PC-9 (cell line): ENCODE results near the gene ABI3BP. TPM values are rescaled to one million over a fixed set of nuclear protein-coding genes. Genes with fewer than 3 reads are reported as not detected.

Experiments
- BruUV-seq: library from RNA; stranded (reverse); fragments of 400-500 nt; replicated peaks from 2 replicates; lab custom pipeline; 2021; lab: Mats Ljungman, UMichigan
- CTCF ChIA-PET: fragments of 300-600 bp; sonication (Branson Sonifier 250); formaldehyde crosslinking; loops from one replicate; lab custom pipeline; 2022; ENCODE audit warnings: antibody characterized with exemption; lab: Charles Lee
- POLR2A ChIA-PET: fragments of 300-600 bp; sonication (Branson Sonifier 250); formaldehyde crosslinking; loops from one replicate; lab custom pipeline; 2022; ENCODE audit warnings: antibody characterized with exemption; ENCODE audit not compliant: unreplicated experiment; lab: Charles Lee
- DNase-seq, 2 experiments: peaks; one replicate each; pipeline versions ENCODE4 v3.0.0 to v3.0.0-alpha.2; 2015 to 2022; ENCODE audit warnings: mixed read lengths in 1 of 2
- H2AFZ ChIP-seq: fragments of 200-600 bp; sonication (generic); 2 replicates; pipeline ENCODE4 v1.8.1; 2017; ENCODE audit warnings: antibody characterized with exemption
- H3F3A ChIP-seq: fragments of 200-600 bp; sonication (generic); 2 replicates; pipeline ENCODE4 v1.8.1; 2017; ENCODE audit warnings: antibody characterized with exemption, mild to moderate bottlenecking, low read depth; ENCODE audit not compliant: insufficient read depth
- H3K27ac ChIP-seq: fragments of 200-600 bp; sonication (generic); 2 replicates; pipeline ENCODE4 v1.6.1; 2016; ENCODE audit warnings: mixed run types
- H3K27me3 ChIP-seq: fragments of 200-600 bp; sonication (generic); 2 replicates; pipeline ENCODE4 v1.6.1; 2016; ENCODE audit warnings: low read depth, mixed run types; ENCODE audit not compliant: insufficient read depth
- H3K36me3 ChIP-seq: fragments of 200-600 bp; sonication (generic); 2 replicates; pipeline ENCODE4 v1.6.1; 2016; ENCODE audit warnings: low read depth, mixed run types
- H3K4me1 ChIP-seq: fragments of 200-600 bp; sonication (generic); replicated peaks from 2 replicates; pipeline ENCODE4 v1.6.1; 2016; ENCODE audit warnings: mixed run types; ENCODE audit not compliant: insufficient read depth
- H3K4me2 ChIP-seq: fragments of 200-600 bp; sonication (generic); 2 replicates; pipeline ENCODE4 v1.6.1; 2017; ENCODE audit warnings: mixed run types
- H3K4me3 ChIP-seq: fragments of 200-600 bp; sonication (generic); 2 replicates; pipeline ENCODE4 v1.6.1; 2016; ENCODE audit warnings: mixed run types
- H3K79me2 ChIP-seq: fragments of 200-600 bp; sonication (generic); 2 replicates; pipeline ENCODE4 v1.6.1; 2017; ENCODE audit warnings: low read depth, mixed run types
- H3K9me2 ChIP-seq: fragments of 200-600 bp; sonication (generic); 2 replicates; pipeline ENCODE4 v1.8.1; 2017; ENCODE audit warnings: mild to moderate bottlenecking; ENCODE audit not compliant: insufficient read depth
- H3K9me3 ChIP-seq: fragments of 200-600 bp; sonication (generic); 2 replicates; pipeline ENCODE4 v1.8.1; 2016; ENCODE audit warnings: low read depth; ENCODE audit not compliant: insufficient read depth
- H4K20me1 ChIP-seq: fragments of 200-600 bp; sonication (generic); 2 replicates; pipeline ENCODE4 v1.8.1; 2017; ENCODE audit not compliant: insufficient read depth
- EZH2 ChIP-seq: fragments of 200-600 bp; sonication (generic); IDR thresholded peaks from 2 replicates; pipeline ENCODE4 v1.8.0; 2017; ENCODE audit warnings: antibody characterized with exemption, low read depth
- intact Hi-C: fragments of 100-400 bp; cut with micrococcal nuclease; formaldehyde crosslinking; loops from one replicate; pipeline ENCODE4 v1.10.0; 2022; ENCODE audit not compliant: unreplicated experiment
- total RNA-seq: library from RNA; stranded (reverse); gene quantifications from 2 replicates; pipeline ENCODE4 v1.2.3, GENCODE V29; 2021
- TF ChIP-seq, protein P1 (sequence below): fragments of 200-600 bp; sonication (generic); conservative IDR thresholded peaks from 2 replicates; pipeline ENCODE4 v1.6.1; 2017; ENCODE audit warnings: mixed run types, antibody characterized with exemption, mild to moderate bottlenecking, moderate library complexity

The ABI3BP gene
- total RNA-seq, 1 experiment from 2014 or later, result 4.2 TPM

DNA sequence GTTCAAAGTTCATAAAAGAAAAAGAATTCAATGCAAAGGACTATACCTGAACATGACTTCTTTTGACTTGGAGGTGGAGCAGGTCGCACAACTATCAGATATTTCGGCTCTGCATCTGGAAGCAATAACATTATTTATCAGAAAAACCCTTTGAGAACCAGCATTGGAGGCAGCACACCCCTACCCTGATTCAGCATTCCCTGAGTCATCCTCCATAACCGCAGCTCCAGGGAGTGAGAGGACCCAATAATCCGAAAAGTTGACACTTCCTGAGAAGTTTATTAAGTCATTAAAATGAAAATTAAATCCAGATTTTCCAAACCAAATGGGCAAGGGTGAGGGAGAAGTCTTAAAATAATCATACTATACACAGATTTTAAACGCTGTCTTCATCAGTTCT is 90.6 kb downstream of the ABI3BP start:
- Histone ChIP-seq H2AFZ (no peak overlapping the region; the same call in 1 of the 2 replicates), H3F3A (no peaks in the 10 kb centered on the region), H3K79me2 (no peaks in the 10 kb centered on the region), H3K9me2 (no peaks in the 10 kb centered on the region), H4K20me1 (no peaks in the 10 kb centered on the region), H3K4me2 (no peak overlapping the region), H3K27ac (no peak overlapping the region), H3K27me3 (no peaks in the 10 kb centered on the region), H3K36me3 (no peaks in the 10 kb centered on the region), H3K4me3 (no peak overlapping the region), H3K9me3 (peaks cover 11% of the 10 kb centered on the region; the same call in 1 of the 2 replicates), H3K4me1 (no peaks in the 10 kb centered on the region; the same call in 1 of the 2 replicates)
- no peak for TF ChIP-seq EZH2
- TF ChIP-seq, protein P1, sequence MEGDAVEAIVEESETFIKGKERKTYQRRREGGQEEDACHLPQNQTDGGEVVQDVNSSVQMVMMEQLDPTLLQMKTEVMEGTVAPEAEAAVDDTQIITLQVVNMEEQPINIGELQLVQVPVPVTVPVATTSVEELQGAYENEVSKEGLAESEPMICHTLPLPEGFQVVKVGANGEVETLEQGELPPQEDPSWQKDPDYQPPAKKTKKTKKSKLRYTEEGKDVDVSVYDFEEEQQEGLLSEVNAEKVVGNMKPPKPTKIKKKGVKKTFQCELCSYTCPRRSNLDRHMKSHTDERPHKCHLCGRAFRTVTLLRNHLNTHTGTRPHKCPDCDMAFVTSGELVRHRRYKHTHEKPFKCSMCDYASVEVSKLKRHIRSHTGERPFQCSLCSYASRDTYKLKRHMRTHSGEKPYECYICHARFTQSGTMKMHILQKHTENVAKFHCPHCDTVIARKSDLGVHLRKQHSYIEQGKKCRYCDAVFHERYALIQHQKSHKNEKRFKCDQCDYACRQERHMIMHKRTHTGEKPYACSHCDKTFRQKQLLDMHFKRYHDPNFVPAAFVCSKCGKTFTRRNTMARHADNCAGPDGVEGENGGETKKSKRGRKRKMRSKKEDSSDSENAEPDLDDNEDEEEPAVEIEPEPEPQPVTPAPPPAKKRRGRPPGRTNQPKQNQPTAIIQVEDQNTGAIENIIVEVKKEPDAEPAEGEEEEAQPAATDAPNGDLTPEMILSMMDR, result no peak
- ChIA-PET POLR2A (no interaction called here), CTCF (no interaction called here)
- DNase-seq, result no peak
- intact Hi-C loops, result no loop called here
- no TSS peak for BruUV-seq

GRCh38 chr3:100900671-100901335 is 92.4 kb downstream of the ABI3BP start:
- Histone ChIP-seq H3K36me3 (no peaks in the 10 kb centered on the region), H3K4me1 (no peaks in the 10 kb centered on the region; the same call in 1 of the 2 replicates), H4K20me1 (no peaks in the 10 kb centered on the region), H3K4me3 (no peak overlapping the region), H3K9me2 (no peaks in the 10 kb centered on the region), H3F3A (no peaks in the 10 kb centered on the region), H2AFZ (no peak overlapping the region), H3K27me3 (no peaks in the 10 kb centered on the region), H3K79me2 (no peaks in the 10 kb centered on the region), H3K27ac (no peak overlapping the region), H3K4me2 (no peak overlapping the region), H3K9me3 (peaks cover 11% of the 10 kb centered on the region; the same call in 1 of the 2 replicates)
- BruUV-seq, result no TSS peak
- DNase-seq, result no peak
- CTCF ChIA-PET, result interaction anchor here (0.6 kb wide), 1 partner anchor 438 kb away, joined by 5 read pairs; no protein-coding TSS in a partner anchor
- intact Hi-C loops, result no loop called here
- TF ChIP-seq EZH2, result no peak
- TF ChIP-seq, protein P1, result no peak
- POLR2A ChIA-PET, result no interaction called here

GRCh38 chr3:100899440-100900091 is 93.7 kb downstream of the ABI3BP start:
- H3K27me3 ChIP-seq, result no peaks in the 10 kb centered on the region
- H4K20me1 ChIP-seq, result no peaks in the 10 kb centered on the region
- TF ChIP-seq, protein P1, result no peak
- TF ChIP-seq EZH2, result no peak
- no peaks in the 10 kb centered on the region for H3K79me2 ChIP-seq
- intact Hi-C loops, result no loop called here
- CTCF ChIA-PET, result no interaction called here
- no peaks in the 10 kb centered on the region for H3K36me3 ChIP-seq
- H3K4me1 ChIP-seq, result no peaks in the 10 kb centered on the region; the same call in 1 of the 2 replicates
- H3K9me3 ChIP-seq, result peaks cover 11% of the 10 kb centered on the region; the same call in 1 of the 2 replicates
- H3K4me3 ChIP-seq, result no peak overlapping the region
- H2AFZ ChIP-seq, result no peak overlapping the region
- no peak for DNase-seq
- no peaks in the 10 kb centered on the region for H3K9me2 ChIP-seq
- no TSS peak for BruUV-seq
- no peaks in the 10 kb centered on the region for H3F3A ChIP-seq
- no peak overlapping the region for H3K4me2 ChIP-seq
- H3K27ac ChIP-seq, result no peak overlapping the region
- POLR2A ChIA-PET, result no interaction called here
